Sigmoid colon (tissue), 7 donors: ENCODE data around the gene RPAP2. TPM values are rescaled to one million over a fixed set of nuclear protein-coding genes. Genes with fewer than 3 reads are reported as not detected.
"Not testable (repeated sequence)": the region's sequence is repeated elsewhere in the genome, so short reads cannot be mapped to it uniquely, and the experiment has no call there.

Source experiments
- DNase-seq: peaks from one replicate; pipeline ENCODE4 v3.0.0-alpha.2; 2019
- H3K27ac ChIP-seq, 4 donors: fragments of 200-600 bp; sonication (generic); one replicate each; pipeline ENCODE4 v1.5.1; 2016 to 2019; ENCODE audit warnings: mild to moderate bottlenecking in 1 of 4
- H3K27me3 ChIP-seq, 3 donors: fragments of 200-600 bp; sonication (generic); one replicate each; pipeline ENCODE4 v1.5.1; 2019; ENCODE audit warnings: mild to moderate bottlenecking in 1 of 3
- H3K36me3 ChIP-seq, 4 donors: fragments of 200-600 bp; sonication (generic); one replicate each; pipeline ENCODE4 v1.5.1; 2016 to 2019
- H3K4me1 ChIP-seq, 4 donors: fragments of 200-600 bp; sonication (generic); one replicate each; pipeline ENCODE4 v1.5.1; 2017 to 2019
- H3K4me3 ChIP-seq, 4 donors: fragments of 200-600 bp; sonication (generic); one replicate each; pipeline ENCODE4 v1.5.1; 2017 to 2019; ENCODE audit warnings: mild to moderate bottlenecking in 2 of 4, moderate library complexity in 1 of 4
- H3K9me3 ChIP-seq, 4 donors: fragments of 200-600 bp in 3 of 4; sonication (generic) in 3 of 4; one replicate each; pipeline versions ENCODE4 v1.5.1 to v1.6.1; 2013 to 2019
- CTCF ChIP-seq, 4 experiments: fragments of 450-650 bp in 3 of 4; fragments of 200-600 bp in 1 of 4; IDR thresholded peaks; one replicate each; pipeline ENCODE4 v1.5.1; 2016 to 2019; ENCODE audit warnings: antibody characterized with exemption in 4 of 4, mild to moderate bottlenecking in 3 of 4, moderate library complexity in 2 of 4
- EP300 ChIP-seq, 4 donors: sonication (generic); formaldehyde crosslinking; IDR thresholded peaks; one replicate each; pipeline ENCODE4 v1.6.1; 2017; ENCODE audit warnings: antibody characterized with exemption in 4 of 4
- POLR2A ChIP-seq, 2 donors: fragments of 450-650 bp; IDR thresholded peaks; one replicate each; pipeline ENCODE4 v1.6.1; 2016; ENCODE audit warnings: antibody characterized with exemption in 2 of 2, mild to moderate bottlenecking in 2 of 2, moderate library complexity in 2 of 2
- POLR2AphosphoS5 ChIP-seq, 4 donors: sonication (generic); formaldehyde crosslinking; IDR thresholded peaks; one replicate each; pipeline ENCODE4 v1.6.1; 2017; ENCODE audit warnings: antibody characterized with exemption in 4 of 4
- WGBS, 2 donors: extraction: QIAGEN DNeasy Blood & Tissue Kit; methylation state at CpG; one replicate each; pipeline ENCODE4 v1.1.7; 2013; 5-methylcytosine and 5-hydroxymethylcytosine counted together
- intact Hi-C: fragments of 100-400 bp; cut with DNase I; formaldehyde crosslinking; loops from one replicate; pipeline ENCODE4 v1.15.1; 2023
- polyA plus RNA-seq, 3 donors: library from polyadenylated mRNA; stranded (reverse); fragments of 200-250 nt; gene quantifications; one replicate each; pipeline ENCODE4 v1.2.3, GENCODE V29; 2013
- total RNA-seq, 4 donors: library from RNA; depleted of rRNA; stranded (reverse); fragments of >200 nt; gene quantifications; one replicate each; pipeline ENCODE4 v1.1.0, GENCODE V29; 2016
- donor health status: healthy with polysubstance abuse.
- donor health status: Bipolar disorder and iron deficiency.
- donor health status: healthy.

RPAP2 gene
- 10 to 100 TPM; 11.1 to 21.2 (median 15.3) TPM for total RNA-seq
- 1 to 10 TPM; 3.5 to 6.2 (median 5.4) TPM for polyA plus RNA-seq

- intact Hi-C loops: loop anchor here (5.0 kb wide), 2 partner anchors 797 to 897 kb away; partner anchors contain the start of genes CDC7 and HFM1
- Histone ChIP-seq H3K9me3 (no peaks in the 10 kb centered on the region), H3K36me3 (peaks cover 0 to 4% (median 0%) of the 10 kb centered on the region in 4 donors), H3K27me3 (no peaks in the 10 kb centered on the region), H3K4me1 (peaks cover 0 to 28% (median 16%) of the 10 kb centered on the region in 4 donors), H3K27ac (peak within 1 kb of the TSS; percentile 87 to 96 (median 94)), H3K4me3 (peak within 1 kb of the TSS; percentile 69 to 83 (median 80))
- TF ChIP-seq POLR2AphosphoS5 (IDR thresholded peaks at IDR 0.05) (peak; percentile 78 to 90 (median 88)), POLR2A (IDR thresholded peaks at IDR 0.05) (peak; percentile 47 to 55), CTCF (IDR thresholded peaks at IDR 0.05) (peak in 1 of 4 experiments; percentile 6), EP300 (IDR thresholded peaks at IDR 0.05) (no peak)
- 0% methylated on average over 76 of the region's 76 CpGs for WGBS, 2 donors
- peak; percentile 85 for DNase-seq
Measured at GRCh38 chr1:92298573-92299476, at the start of gene RPAP2, which contains the start of gene GLMN. RPAP2 (plus strand) TSS chr1:92299059; CDS start chr1:92299074, 15 bp downstream. GLMN (minus strand) TSS chr1:92298987; CDS start chr1:92297999, 988 bp downstream.

GRCh38 chr1:92254714-92255113, 44.1 kb upstream of the RPAP2 start:
- intact Hi-C loops: not testable (repeated sequence)
- peaks cover 0 to 34% (median 12%) of the 10 kb centered on the region in 4 donors for H3K36me3 ChIP-seq

GRCh38 chr1:92259350-92259749, 39.5 kb upstream of the RPAP2 start:
- intact Hi-C loops: no loop called here
- peaks cover 0 to 4% (median 0%) of the 10 kb centered on the region in 4 donors for H3K9me3 ChIP-seq
- H3K4me3 ChIP-seq: no peak overlapping the region
- peaks cover 0 to 50% (median 11%) of the 10 kb centered on the region in 4 donors for H3K36me3 ChIP-seq
- H3K27me3 ChIP-seq: no peaks in the 10 kb centered on the region
- TF ChIP-seq CTCF (IDR thresholded peaks at IDR 0.05): no peak
- TF ChIP-seq POLR2AphosphoS5 (IDR thresholded peaks at IDR 0.05): no peak
- no peak for TF ChIP-seq POLR2A (IDR thresholded peaks at IDR 0.05)
- TF ChIP-seq EP300 (IDR thresholded peaks at IDR 0.05): no peak
- 98 to 100% methylated on average over 1 of the region's 1 CpG for WGBS, 2 donors
- H3K27ac ChIP-seq: no peak overlapping the region
- H3K4me1 ChIP-seq: no peaks in the 10 kb centered on the region
- DNase-seq: no peak

More at GRCh38 chr1:92254714-92255113, 44.1 kb upstream of the RPAP2 start:
- not testable (repeated sequence) for H3K9me3 ChIP-seq, DNase-seq, H3K4me3 ChIP-seq, H3K27ac ChIP-seq, H3K27me3 ChIP-seq, H3K4me1 ChIP-seq
- 78 to 84% methylated on average over 3 of the region's 3 CpGs for WGBS, 2 donors

DNA sequence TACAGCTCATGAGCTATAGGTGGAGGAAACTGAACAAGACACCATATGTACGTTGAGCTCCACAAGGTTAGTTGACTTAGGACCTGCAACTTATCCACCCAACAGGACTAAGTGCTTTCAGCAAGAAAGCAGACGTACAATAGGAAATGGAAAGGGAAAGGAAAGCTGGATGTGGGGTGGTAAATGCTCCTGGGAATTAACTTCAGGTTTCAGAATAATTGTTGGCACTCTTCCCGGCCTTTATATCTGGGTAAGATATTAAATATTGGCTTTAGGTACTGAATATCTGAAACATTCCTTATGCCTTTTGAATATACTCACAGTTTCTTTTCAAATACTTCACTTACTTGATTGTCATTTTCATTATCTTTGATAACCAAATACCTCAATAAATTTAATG, 36.3 kb upstream of the RPAP2 start:
- 88% methylated on average over 3 of the region's 3 CpGs for WGBS, 2 donors
- DNase-seq: no peak
- TF ChIP-seq EP300 (IDR thresholded peaks at IDR 0.05) (no peak), CTCF (IDR thresholded peaks at IDR 0.05) (no peak), POLR2AphosphoS5 (IDR thresholded peaks at IDR 0.05) (no peak)
- Histone ChIP-seq H3K4me1 (no peaks in the 10 kb centered on the region), H3K36me3 (peaks cover 0 to 76% (median 5%) of the 10 kb centered on the region in 4 donors), H3K27me3 (no peaks in the 10 kb centered on the region), H3K9me3 (no peaks in the 10 kb centered on the region), H3K27ac (no peak overlapping the region), H3K4me3 (no peak overlapping the region)
- intact Hi-C loops: no loop called here

DNA sequence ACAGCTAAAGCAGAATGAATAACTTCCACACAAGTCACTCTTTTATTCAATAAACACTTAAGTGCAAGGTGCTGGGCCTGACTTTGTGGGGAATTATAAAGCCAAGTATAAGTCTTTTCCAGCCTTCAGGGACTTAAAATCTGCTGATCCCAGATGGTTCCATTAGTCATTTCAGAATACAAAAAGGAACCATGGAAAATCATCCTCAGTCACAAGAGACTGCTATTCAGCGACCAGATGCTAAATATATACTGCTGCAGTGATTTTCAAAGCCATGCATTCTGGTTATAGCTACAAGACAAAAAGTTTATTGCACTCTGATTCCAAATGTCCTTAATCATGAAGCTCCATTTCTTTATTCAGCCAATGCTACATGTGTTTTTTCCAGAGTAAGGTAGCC, 25.8 kb upstream of the RPAP2 start:
- no peak for TF ChIP-seq CTCF (IDR thresholded peaks at IDR 0.05)
- no peak for TF ChIP-seq POLR2AphosphoS5 (IDR thresholded peaks at IDR 0.05)
- no peak for TF ChIP-seq POLR2A (IDR thresholded peaks at IDR 0.05)
- no peak for TF ChIP-seq EP300 (IDR thresholded peaks at IDR 0.05)
- H3K27me3 ChIP-seq: no peaks in the 10 kb centered on the region
- no peaks in the 10 kb centered on the region for H3K9me3 ChIP-seq
- peaks cover 0 to 54% (median 5%) of the 10 kb centered on the region in 4 donors for H3K36me3 ChIP-seq
- intact Hi-C loops: no loop called here
- no peak overlapping the region for H3K4me3 ChIP-seq
- H3K4me1 ChIP-seq: no peaks in the 10 kb centered on the region
- no peak for DNase-seq
- WGBS, 2 donors: 93 to 96% methylated on average over 1 of the region's 1 CpG
- no peak overlapping the region for H3K27ac ChIP-seq
